OCI-LY7 (cell line): ENCODE data around the gene MED10. TPM values are rescaled to one million over a fixed set of nuclear protein-coding genes. Genes with fewer than 3 reads are reported as not detected.

Experiments used
- BruUV-seq: library from RNA; stranded (reverse); fragments of 400-500 nt; replicated peaks from 2 replicates; lab custom pipeline; 2021; lab: Mats Ljungman, UMichigan
- CTCF ChIA-PET: fragments of 300-600 bp; sonication (Branson Sonifier 250); formaldehyde crosslinking; loops from one replicate; lab custom pipeline; 2022; ENCODE audit warnings: antibody characterized with exemption; ENCODE audit not compliant: unreplicated experiment; lab: Charles Lee
- POLR2A ChIA-PET: fragments of 300-600 bp; sonication (Branson Sonifier 250); formaldehyde crosslinking; loops from one replicate; lab custom pipeline; 2022; ENCODE audit warnings: antibody characterized with exemption; lab: Charles Lee
- DNase-seq: peaks from one replicate; pipeline ENCODE4 v3.0.0-alpha.2; 2015; ENCODE audit warnings: low spot score
- H2AFZ ChIP-seq: fragments of 200-600 bp; sonication (generic), shearing (Covaris generic); 2 replicates; pipeline ENCODE4 v1.6.1; 2014; ENCODE audit warnings: mild to moderate bottlenecking, antibody characterized with exemption, low read length, moderate library complexity
- H3K27ac ChIP-seq: fragments of 200-600 bp; sonication (generic); 2 replicates; pipeline ENCODE4 v1.5.1; 2014; ENCODE audit warnings: mixed run types, low read depth, mild to moderate bottlenecking, moderate library complexity, low read length, inconsistent platforms; ENCODE audit not compliant: poor library complexity, severe bottlenecking
- H3K36me3 ChIP-seq: fragments of 200-600 bp; sonication (generic); 2 replicates; pipeline ENCODE4 v1.6.1; 2014; ENCODE audit warnings: mild to moderate bottlenecking, antibody characterized with exemption, low read length, moderate library complexity, mixed read lengths; ENCODE audit not compliant: insufficient read depth
- H3K4me1 ChIP-seq: fragments of 200-600 bp; sonication (generic); 2 replicates; pipeline ENCODE4 v1.5.1; 2014; ENCODE audit warnings: mild to moderate bottlenecking, low read length; ENCODE audit not compliant: insufficient read depth, poor library complexity, severe bottlenecking
- H3K4me2 ChIP-seq: fragments of 200-600 bp; sonication (generic); 2 replicates; pipeline ENCODE4 v1.6.1; 2014; ENCODE audit warnings: mild to moderate bottlenecking, low read length
- H3K4me3 ChIP-seq: fragments of 200-600 bp; sonication (generic); 2 replicates; pipeline ENCODE4 v1.5.1; 2014; ENCODE audit warnings: mild to moderate bottlenecking, low read depth, low read length; ENCODE audit not compliant: poor library complexity, severe bottlenecking
- H3K79me2 ChIP-seq: fragments of 200-600 bp; sonication (generic); 2 replicates; pipeline ENCODE4 v1.6.1; 2016; ENCODE audit warnings: low read depth, mild to moderate bottlenecking, low read length, moderate library complexity, mixed read lengths; ENCODE audit not compliant: insufficient read depth
- H3K9me2 ChIP-seq: fragments of 200-600 bp; sonication (generic); 2 replicates; pipeline ENCODE4 v1.6.1; 2016; ENCODE audit warnings: mild to moderate bottlenecking, low read length, mixed read lengths; ENCODE audit not compliant: insufficient read depth
- H3K9me3 ChIP-seq: fragments of 200-600 bp; sonication (generic); 2 replicates; pipeline ENCODE4 v1.6.1; 2014; ENCODE audit warnings: mild to moderate bottlenecking, mixed run types, low read length, mixed read lengths
- H4K20me1 ChIP-seq: fragments of 200-600 bp; sonication (generic); 2 replicates; pipeline ENCODE4 v1.6.1; 2014; ENCODE audit warnings: mild to moderate bottlenecking, antibody characterized with exemption, low read length, moderate library complexity, mixed read lengths; ENCODE audit not compliant: insufficient read depth
- CTCF ChIP-seq: fragments of 200-600 bp; sonication (generic); conservative IDR thresholded peaks from 2 replicates; pipeline ENCODE4 v1.5.1; 2014; ENCODE audit warnings: mild to moderate bottlenecking, antibody characterized with exemption, low read length, moderate library complexity, mixed read lengths
- EZH2phosphoT487 ChIP-seq: fragments of 200-600 bp; sonication (generic); IDR thresholded peaks from 2 replicates; pipeline ENCODE4 v1.6.1; 2018; ENCODE audit warnings: low read depth, borderline replicate concordance, mild to moderate bottlenecking, mixed run types, antibody characterized with exemption, low read length, moderate library complexity, mixed read lengths
- intact Hi-C: fragments of 100-400 bp; cut with micrococcal nuclease; formaldehyde crosslinking; loops from one replicate; pipeline ENCODE4 v1.10.0; 2022; ENCODE audit not compliant: unreplicated experiment
- total RNA-seq, 2 experiments: library from RNA; depleted of rRNA in 1 of 2; stranded (reverse); fragments of >200 nt in 1 of 2; shearing (Covaris generic) in 1 of 2; gene quantifications; 2 replicates each; pipeline ENCODE4 v1.2.3, GENCODE V29; 2014 to 2022

Gene MED10
- total RNA-seq, 2 experiments from 2014 or later, result 16.2 to 47.3 TPM

GRCh38 chr5:6373081-6373846, 5.1 kb downstream of the MED10 start:
- no TSS peak for BruUV-seq
- CTCF ChIA-PET, result no interaction called here
- TF ChIP-seq EZH2phosphoT487, result no peak
- no peak for TF ChIP-seq CTCF
- H3K4me1 ChIP-seq, result peaks cover 12% of the 10 kb centered on the region
- no peaks in the 10 kb centered on the region for H3K9me3 ChIP-seq
- no peak for DNase-seq
- H3K27ac ChIP-seq, result no peak overlapping the region
- H2AFZ ChIP-seq, result no peak overlapping the region
- no peak overlapping the region for H3K4me3 ChIP-seq
- H4K20me1 ChIP-seq, result peaks cover 13% of the 10 kb centered on the region
- POLR2A ChIA-PET, result no interaction called here
- intact Hi-C loops, result no loop called here
- no peaks in the 10 kb centered on the region for H3K9me2 ChIP-seq
- no peak overlapping the region for H3K4me2 ChIP-seq
- H3K79me2 ChIP-seq, result peaks cover 26% of the 10 kb centered on the region
- peaks cover 89% of the 10 kb centered on the region for H3K36me3 ChIP-seq

DNA sequence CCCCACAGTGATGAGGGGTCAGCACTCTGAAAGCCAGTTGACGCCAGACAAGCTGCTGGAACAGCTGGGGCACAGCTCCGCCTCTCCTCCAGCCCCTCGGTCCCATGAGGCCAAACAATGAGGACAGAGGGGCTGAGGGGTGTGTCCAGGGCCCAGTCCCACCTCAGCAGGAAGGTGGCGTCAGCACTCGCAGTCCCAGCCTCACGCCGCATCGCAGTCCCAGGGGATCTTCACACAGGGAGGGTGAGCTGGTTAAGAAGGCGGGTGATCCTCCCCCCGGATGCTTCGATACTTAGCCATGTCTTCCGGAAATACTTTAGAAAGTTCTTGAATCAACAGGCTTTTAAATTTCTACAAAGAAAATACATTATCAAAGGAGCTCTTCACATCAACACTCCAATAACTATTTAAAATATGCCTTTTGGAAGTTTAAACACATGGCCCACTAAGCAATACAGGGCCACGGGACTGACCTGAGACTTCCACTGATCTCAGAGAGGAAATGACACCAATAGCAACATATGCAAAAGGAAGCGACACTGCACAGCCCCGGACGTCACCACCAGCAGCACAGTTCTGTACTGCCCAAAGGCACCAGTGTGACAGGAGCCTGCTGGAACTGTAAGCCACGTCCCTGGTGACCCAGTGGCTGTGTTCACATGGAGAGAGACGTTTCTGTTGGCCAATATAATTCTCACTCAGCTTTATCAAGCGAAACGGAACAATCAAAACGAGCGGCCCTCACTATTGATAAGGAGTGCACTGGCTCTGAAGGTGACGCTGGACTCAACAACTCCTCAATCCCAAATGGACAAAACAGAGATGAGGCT, 5.9 kb downstream of the MED10 start:
- Histone ChIP-seq H4K20me1 (peaks cover 12% of the 10 kb centered on the region), H3K4me2 (no peak overlapping the region), H3K4me3 (no peak overlapping the region), H3K36me3 (peaks cover 89% of the 10 kb centered on the region), H2AFZ (no peak overlapping the region), H3K4me1 (peaks cover 12% of the 10 kb centered on the region), H3K9me2 (no peaks in the 10 kb centered on the region), H3K79me2 (peaks cover 18% of the 10 kb centered on the region), H3K9me3 (no peaks in the 10 kb centered on the region), H3K27ac (no peak overlapping the region)
- no peak for TF ChIP-seq CTCF
- TF ChIP-seq EZH2phosphoT487, result no peak
- DNase-seq, result no peak
- no TSS peak for BruUV-seq
- intact Hi-C loops, result no loop called here
- ChIA-PET CTCF (no interaction called here), POLR2A (no interaction called here)
